Prostate gland (tissue), 2 donors: ENCODE data around the gene PHKB. TPM values are rescaled to one million over a fixed set of nuclear protein-coding genes. Genes with fewer than 3 reads are reported as not detected.
"Not testable (repeated sequence)": the region's sequence is repeated elsewhere in the genome, so short reads cannot be mapped to it uniquely, and the experiment has no call there.

Experiments
- DNase-seq: peaks from one replicate; pipeline ENCODE4 v3.0.0-alpha.2; 2019; ENCODE audit warnings: low spot score
- H3K27ac ChIP-seq, 2 donors: fragments of 200-600 bp; sonication (generic); 2 replicates each; pipeline ENCODE4 v1.5.1; 2017 to 2019
- H3K27me3 ChIP-seq: fragments of 200-600 bp; sonication (generic); replicated peaks from 2 replicates; pipeline ENCODE4 v1.5.1; 2019; ENCODE audit not compliant: insufficient read depth
- H3K36me3 ChIP-seq, 2 donors: fragments of 200-600 bp; sonication (generic); 1 replicate in 1 of 2; 2 replicates in 1 of 2; pipeline versions ENCODE4 v1.5.1 to v1.8.1; 2017 to 2019
- H3K4me1 ChIP-seq: fragments of 200-600 bp; sonication (generic); replicated peaks from 2 replicates; pipeline ENCODE4 v1.5.1; 2019
- H3K4me3 ChIP-seq, 2 donors: fragments of 200-600 bp; sonication (generic); 2 replicates each; pipeline ENCODE4 v1.5.1; 2017 to 2019
- H3K9me3 ChIP-seq: fragments of 200-600 bp; sonication (generic); 2 replicates; pipeline ENCODE4 v1.5.1; 2017
- CTCF ChIP-seq, 4 experiments: fragments of 200-600 bp in 2 of 4; fragments of 450-650 bp in 2 of 4; sonication (generic) in 2 of 4; IDR thresholded peaks; 1 replicate in 3 of 4; 2 replicates in 1 of 4; pipeline ENCODE4 v1.5.1; 2016 to 2019; ENCODE audit warnings: antibody characterized with exemption in 4 of 4, mild to moderate bottlenecking in 2 of 4, moderate library complexity in 2 of 4
- POLR2A ChIP-seq: fragments of 450-650 bp; IDR thresholded peaks from one replicate; pipeline ENCODE4 v1.6.1; 2016; ENCODE audit warnings: antibody characterized with exemption, mild to moderate bottlenecking
- POLR2AphosphoS5 ChIP-seq: sonication (generic); formaldehyde crosslinking; IDR thresholded peaks from one replicate; pipeline ENCODE4 v1.6.1; 2017; ENCODE audit warnings: antibody characterized with exemption
- WGBS: methylation state at CpG from one replicate; pipeline ENCODE4 v1.1.5; 2018; 5-methylcytosine and 5-hydroxymethylcytosine counted together
- intact Hi-C: fragments of 100-400 bp; cut with DNase I; formaldehyde crosslinking; loops from one replicate; pipeline ENCODE4 v1.14.2; 2022
- total RNA-seq, 2 donors: library from RNA; depleted of rRNA; stranded (reverse); fragments of >200 nt; gene quantifications; one replicate each; pipeline ENCODE4 v1.1.0, GENCODE V29; 2016

PHKB gene
- total RNA-seq, 2 donors from 2014 or later = 70.1 to 93.7 TPM

GRCh38 chr16:47470211-47470610, 9.1 kb downstream of the PHKB start:
- no peak for TF ChIP-seq CTCF (IDR thresholded peaks at IDR 0.05)
- TF ChIP-seq POLR2A = no peak
- TF ChIP-seq POLR2AphosphoS5 = no peak
- 92% methylated on average over 7 of the region's 7 CpGs for WGBS
- intact Hi-C loops = no loop called here
- no peaks in the 10 kb centered on the region for H3K4me1 ChIP-seq
- H3K27ac ChIP-seq = no peak overlapping the region
- no peaks in the 10 kb centered on the region for H3K36me3 ChIP-seq
- no peak overlapping the region for H3K4me3 ChIP-seq
- no peaks in the 10 kb centered on the region for H3K9me3 ChIP-seq
- DNase-seq = no peak
- H3K27me3 ChIP-seq = no peaks in the 10 kb centered on the region

DNA sequence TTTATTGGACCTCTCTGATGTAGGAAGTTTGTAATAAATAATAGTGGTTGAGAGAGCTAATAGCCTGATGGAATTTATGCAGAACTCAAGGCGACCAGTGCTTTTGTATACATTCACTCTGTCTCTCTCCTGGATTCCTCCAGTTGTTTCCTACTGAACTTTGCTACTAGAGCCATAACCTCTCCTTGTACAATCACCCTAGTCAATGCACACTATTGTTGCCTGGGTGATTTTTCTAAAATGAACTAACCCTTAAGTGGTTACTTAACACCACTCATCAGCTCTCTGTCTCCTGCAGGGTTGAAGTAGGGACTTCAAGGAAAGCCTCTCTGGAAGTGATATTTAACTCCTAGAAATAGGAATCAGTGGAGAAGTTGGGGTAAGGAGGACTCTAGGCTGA, 9.7 kb downstream of the PHKB start:
- Histone ChIP-seq H3K4me3 (no peak overlapping the region), H3K9me3 (no peaks in the 10 kb centered on the region), H3K27ac (no peak overlapping the region), H3K4me1 (no peaks in the 10 kb centered on the region), H3K36me3 (no peaks in the 10 kb centered on the region), H3K27me3 (no peaks in the 10 kb centered on the region)
- TF ChIP-seq POLR2A = no peak
- no peak for TF ChIP-seq CTCF (IDR thresholded peaks at IDR 0.05)
- TF ChIP-seq POLR2AphosphoS5 = no peak
- DNase-seq = no peak
- intact Hi-C loops = no loop called here
- 96% methylated on average over 1 of the region's 1 CpG for WGBS

GRCh38 chr16:47473004-47473403, 11.9 kb downstream of the PHKB start:
- H3K27me3 ChIP-seq, H3K36me3 ChIP-seq, intact Hi-C loops, H3K27ac ChIP-seq, H3K9me3 ChIP-seq, H3K4me1 ChIP-seq, H3K4me3 ChIP-seq, DNase-seq: not testable (repeated sequence)
- WGBS = 95% methylated on average over 2 of the region's 2 CpGs

DNA sequence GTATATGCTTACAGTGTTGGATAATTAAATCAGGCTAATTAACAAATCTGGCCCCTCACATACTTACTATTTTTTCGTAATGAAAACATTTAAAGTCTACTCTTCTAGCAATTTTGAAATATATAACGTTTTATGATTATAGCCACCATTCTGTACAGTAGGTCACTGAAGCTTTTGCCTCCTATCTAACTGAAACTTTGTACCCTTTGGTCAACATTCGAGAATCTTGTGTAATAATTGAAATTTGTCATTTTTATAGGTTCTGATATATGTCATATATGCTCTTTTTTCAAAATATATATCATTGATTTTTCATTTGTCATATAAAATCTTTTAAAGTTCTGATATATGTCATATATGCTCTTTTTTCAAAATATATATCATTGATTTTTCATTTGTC, 12.7 kb downstream of the PHKB start:
- no peak for DNase-seq
- Histone ChIP-seq H3K9me3 (no peaks in the 10 kb centered on the region), H3K4me1 (no peaks in the 10 kb centered on the region), H3K27ac (no peak overlapping the region), H3K36me3 (no peaks in the 10 kb centered on the region), H3K4me3 (no peak overlapping the region), H3K27me3 (no peaks in the 10 kb centered on the region)
- TF ChIP-seq POLR2A (no peak), CTCF (IDR thresholded peaks at IDR 0.05) (no peak), POLR2AphosphoS5 (no peak)
- 83% methylated on average over 3 of the region's 3 CpGs for WGBS
- intact Hi-C loops = no loop called here

GRCh38 chr16:47475786-47476185, 14.7 kb downstream of the PHKB start:
- Histone ChIP-seq H3K4me3 (no peak overlapping the region), H3K27ac (no peak overlapping the region)
- DNase-seq = no peak

More at GRCh38 chr16:47475786-47476185, 14.7 kb downstream of the PHKB start:
- H3K4me1 ChIP-seq = no peaks in the 10 kb centered on the region
- no peaks in the 10 kb centered on the region for H3K36me3 ChIP-seq
- H3K27me3 ChIP-seq = no peaks in the 10 kb centered on the region
- WGBS = 10% methylated on average over 1 of the region's 1 CpG
- intact Hi-C loops = no loop called here
- H3K9me3 ChIP-seq = no peaks in the 10 kb centered on the region
- TF ChIP-seq POLR2AphosphoS5 (no peak), POLR2A (no peak), CTCF (IDR thresholded peaks at IDR 0.05) (no peak)
